T-helper 2 cell (primary cell): ENCODE data around the gene PUS10.
A peak's percentile ranks its signal among the peaks of the same experiment; 100 is the strongest.
"Not testable (repeated sequence)": the region's sequence is repeated elsewhere in the genome, so short reads cannot be mapped to it uniquely, and the experiment has no call there.

ENCODE experiments used
- DNase-seq, 5 experiments: peaks; one replicate each; pipeline versions ENCODE4 v3.0.0 to v3.0.0-alpha.2; 2012 to 2022
- total RNA-seq, 2 donors: gene quantifications; one replicate each; lab custom pipeline; 2026; lab: John Stamatoyannopoulos, UW

Gene PUS10, protein sequence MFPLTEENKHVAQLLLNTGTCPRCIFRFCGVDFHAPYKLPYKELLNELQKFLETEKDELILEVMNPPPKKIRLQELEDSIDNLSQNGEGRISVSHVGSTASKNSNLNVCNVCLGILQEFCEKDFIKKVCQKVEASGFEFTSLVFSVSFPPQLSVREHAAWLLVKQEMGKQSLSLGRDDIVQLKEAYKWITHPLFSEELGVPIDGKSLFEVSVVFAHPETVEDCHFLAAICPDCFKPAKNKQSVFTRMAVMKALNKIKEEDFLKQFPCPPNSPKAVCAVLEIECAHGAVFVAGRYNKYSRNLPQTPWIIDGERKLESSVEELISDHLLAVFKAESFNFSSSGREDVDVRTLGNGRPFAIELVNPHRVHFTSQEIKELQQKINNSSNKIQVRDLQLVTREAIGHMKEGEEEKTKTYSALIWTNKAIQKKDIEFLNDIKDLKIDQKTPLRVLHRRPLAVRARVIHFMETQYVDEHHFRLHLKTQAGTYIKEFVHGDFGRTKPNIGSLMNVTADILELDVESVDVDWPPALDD
- 3.1 to 7.7 reads per million in 2 donors for total RNA-seq

DNA sequence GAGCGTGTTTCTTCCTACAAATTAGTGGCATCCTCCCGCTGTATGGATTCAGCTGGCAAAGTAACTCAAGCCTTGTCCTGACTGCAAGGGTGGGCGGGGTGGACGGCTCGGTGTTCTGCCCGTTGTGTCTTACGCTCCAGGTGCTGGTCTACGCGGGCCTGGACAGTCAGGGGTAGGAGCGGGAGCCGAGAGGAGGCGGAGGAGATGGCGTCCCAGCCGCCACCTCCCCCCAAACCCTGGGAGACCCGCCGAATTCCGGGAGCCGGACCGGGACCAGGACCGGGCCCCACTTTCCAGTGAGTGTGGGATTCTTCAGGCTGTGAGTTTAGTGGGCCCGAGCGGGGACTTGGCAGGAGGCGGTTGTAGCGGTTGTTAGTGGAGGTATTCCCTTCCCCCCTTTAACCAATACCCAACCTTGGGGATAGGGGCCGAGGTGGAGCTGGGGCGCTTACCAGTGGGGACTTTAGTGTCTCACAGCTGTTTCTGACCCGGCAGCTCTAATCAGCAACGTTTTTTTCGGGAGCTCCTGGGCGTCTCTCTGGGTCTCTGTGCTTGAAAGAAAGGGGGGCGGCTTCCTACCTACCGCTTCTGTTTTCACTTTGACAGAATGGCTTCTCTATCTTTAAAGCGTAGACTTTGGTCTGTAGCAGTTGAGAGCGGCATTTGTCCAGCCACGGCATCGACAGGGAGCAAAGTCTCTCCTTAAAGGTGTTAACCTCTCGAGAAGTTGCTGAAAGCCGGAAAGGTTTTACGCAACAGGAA lies at the start of gene PUS10, which contains the start of gene PEX13:
Gene PUS10, minus strand, starts transcription at position 700 of the 762 bp plus-strand sequence. CDS start 6,365 bp downstream, outside the sequence.
Gene PEX13, plus strand, starts transcription at position 165 of the 762 bp plus-strand sequence. Its CDS starts 40 bp downstream, at position 205.
- DNase-seq, result peak; percentile 29 to 80 (median 59)

DNA sequence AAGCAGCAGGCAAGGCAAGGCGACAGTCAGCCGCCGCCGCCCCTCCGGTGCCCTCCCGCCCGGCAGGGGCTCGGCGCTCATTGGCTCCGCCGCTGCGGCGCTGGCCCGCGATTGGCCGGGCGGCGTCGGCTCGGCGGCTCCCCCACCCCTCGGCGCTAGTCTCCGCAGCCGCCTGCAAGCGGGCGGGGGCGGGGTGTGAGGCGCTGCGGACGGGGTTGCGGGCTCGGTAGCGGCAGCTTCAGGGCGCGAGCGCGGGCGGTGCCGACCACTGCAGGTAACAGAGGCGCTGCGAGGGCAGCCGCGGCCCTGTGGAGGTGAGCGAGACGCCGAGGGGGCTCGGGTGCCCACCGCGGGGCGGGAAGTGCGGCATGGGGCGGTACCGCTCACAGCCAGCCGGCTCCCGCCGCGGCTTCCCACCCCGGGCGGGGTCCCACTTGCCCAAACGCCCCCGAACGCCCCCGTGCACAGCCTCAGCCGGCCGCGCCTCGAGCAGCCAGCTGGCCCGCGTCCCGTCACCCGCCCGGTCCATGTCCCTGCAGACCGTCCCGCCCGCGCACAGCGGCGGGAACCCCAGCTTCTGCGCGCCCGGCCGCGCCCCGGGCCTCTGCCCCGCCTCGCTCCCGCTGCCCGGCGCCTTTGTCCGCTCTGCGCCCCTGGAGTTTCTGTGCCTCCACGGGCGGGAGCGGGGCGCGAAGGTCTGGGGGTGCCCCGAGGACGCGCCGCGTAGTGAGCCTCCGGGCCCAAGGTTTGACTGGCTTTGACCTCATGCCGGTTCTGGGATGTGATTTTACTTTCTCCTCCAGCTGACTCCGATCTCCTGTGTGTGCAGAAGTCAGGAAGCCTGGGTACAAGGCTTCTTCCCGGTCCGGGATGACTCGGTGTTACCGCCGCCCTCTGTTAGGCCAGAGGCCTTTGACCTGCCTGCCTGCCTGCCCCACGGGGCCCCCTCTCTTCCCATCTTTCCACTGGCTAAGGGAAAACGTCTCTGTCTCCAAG lies 48.0 kb upstream of the PUS10 start, which contains the start of gene SANBR:
Gene SANBR, plus strand, starts transcription at position 158 of the 996 bp plus-strand sequence. CDS start 4,480 bp downstream, outside the sequence.
- peak; percentile 77 to 92 (median 80) for DNase-seq

DNA sequence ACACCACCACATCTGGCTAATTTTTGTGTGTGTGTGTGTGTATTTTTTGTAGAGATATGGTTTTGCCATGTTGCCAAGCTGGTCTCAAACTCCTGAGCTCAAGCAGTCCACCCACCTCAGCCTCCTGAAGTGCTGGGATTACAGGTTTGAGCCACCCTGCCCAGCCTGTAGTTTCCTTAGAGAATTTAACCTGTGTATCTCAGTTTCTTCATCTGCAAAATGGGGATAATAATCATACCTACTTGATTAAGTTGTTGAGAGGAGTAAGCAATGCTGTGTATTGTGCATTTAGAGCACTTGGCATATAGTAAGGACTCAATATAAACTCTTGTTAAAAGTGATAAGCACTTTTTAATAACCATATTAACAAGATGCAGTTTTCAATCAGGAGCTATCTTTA lies 41.3 kb upstream of the PUS10 start:
- DNase-seq, result no peak

DNA sequence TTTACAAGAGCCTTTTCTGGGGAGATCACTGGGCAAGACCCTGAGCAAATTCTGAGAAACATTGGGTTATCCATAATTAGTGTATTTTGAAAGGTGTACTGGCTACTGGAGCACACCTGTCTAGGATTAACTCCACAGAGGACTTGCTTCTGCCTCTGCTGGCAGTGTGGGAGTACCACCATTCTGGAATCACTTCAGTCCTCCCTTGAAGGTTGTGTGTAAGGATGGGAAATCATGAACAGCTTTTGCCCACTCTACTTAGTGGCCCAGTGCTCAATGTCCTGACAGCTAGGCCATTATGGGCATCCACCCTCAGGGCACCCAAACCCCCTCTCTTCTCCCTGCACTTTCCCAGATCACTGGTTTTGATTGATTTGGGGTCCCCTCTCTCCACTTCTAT lies 39.5 kb upstream of the PUS10 start:
- no peak for DNase-seq

DNA sequence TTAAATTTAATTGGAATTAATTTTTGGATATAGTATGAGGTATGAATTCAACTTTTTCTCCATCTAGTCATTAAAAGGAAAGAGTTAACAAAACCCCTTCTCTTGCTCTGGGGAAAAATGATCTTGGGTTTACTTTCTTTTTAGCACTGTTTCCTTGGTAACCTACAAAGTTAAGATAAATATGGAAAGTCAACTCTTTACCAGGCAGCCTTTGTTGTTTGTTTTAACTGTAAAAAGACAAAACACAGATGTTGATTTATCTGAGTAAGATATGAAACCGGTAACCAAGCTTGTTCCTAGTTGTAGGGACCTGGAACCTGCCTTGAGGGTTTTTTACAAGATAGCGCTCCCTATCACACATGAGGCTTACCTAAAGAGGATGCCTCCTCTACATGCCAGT lies 37.5 kb upstream of the PUS10 start:
- DNase-seq, result peak in 1 of 5 experiments; percentile 38

DNA sequence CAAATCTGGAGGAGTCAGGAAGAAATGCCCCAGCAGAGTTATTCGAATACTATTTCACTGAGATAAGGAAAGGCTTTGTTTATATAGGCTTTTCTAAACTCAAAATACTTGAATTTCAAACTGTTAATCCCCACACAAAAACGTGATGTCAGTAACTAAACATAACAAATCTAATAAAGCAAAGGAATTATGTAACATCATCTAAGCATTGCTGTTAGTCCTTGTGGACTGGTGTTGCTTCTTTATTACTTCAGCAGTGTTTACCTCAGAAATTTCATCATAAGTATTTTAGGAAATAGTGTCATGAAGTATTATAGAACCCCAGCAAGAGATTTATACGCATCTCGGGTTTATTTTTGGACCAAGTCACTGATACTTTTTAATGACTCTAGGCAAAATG lies 27.9 kb upstream of the PUS10 start:
- no peak for DNase-seq

DNA sequence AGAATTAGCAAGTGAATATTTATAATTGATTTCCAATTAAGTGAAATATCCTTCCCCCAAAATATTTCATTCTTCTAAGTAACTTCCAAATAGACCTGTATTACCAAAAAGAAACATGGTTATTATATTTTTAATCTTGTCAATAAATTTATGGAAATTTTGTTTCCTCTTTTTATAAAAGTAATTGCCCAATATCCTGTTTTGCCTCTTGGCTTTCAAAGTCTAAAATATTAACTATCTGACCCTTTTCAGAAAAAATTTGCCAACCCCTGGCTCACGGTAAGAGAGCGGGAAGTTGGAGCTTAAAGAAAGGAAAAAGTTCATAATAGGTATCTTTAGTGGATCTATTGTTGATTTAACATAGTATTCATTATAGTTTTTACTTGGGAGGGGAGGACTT lies 27.2 kb upstream of the PUS10 start:
- DNase-seq, result no peak

DNA sequence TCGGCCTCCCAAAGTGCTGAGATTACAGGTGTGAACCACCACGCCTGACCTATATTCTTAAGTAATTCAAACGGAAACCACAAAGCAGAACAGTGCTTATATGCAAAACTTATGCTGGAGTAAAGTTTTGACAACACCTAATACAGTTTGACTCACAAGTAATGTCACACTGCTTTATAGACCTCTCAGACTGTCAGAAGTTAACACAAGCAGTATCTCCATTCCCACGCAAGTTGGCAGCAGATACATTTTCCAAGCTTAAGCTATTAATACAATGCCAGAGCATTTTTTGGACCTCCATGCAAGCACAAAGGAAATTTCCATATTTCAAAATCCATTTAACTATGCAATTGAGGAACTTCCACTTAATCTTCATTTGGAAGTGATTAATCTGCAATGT lies 26.6 kb upstream of the PUS10 start:
- DNase-seq, result peak in 1 of 5 experiments; percentile 46

DNA sequence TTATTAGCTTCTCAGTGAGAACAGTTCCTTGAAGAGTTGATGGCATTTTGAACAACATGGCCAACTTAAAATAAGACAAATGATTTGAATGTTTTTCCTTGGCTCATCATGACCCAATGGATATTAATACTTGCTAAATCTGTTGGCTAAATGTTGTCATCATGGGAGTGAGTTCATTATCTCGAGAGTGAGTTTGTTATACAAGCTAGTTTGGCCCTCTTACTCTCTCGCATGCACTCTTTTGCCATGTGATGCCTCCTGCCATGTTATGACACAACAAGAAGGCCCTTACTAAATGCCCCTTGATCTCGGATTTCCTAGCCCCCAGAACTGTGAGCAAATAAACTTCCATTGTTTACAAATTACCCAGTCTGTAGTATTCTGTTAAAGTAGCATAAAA lies 24.8 kb upstream of the PUS10 start:
- DNase-seq, result no peak

DNA sequence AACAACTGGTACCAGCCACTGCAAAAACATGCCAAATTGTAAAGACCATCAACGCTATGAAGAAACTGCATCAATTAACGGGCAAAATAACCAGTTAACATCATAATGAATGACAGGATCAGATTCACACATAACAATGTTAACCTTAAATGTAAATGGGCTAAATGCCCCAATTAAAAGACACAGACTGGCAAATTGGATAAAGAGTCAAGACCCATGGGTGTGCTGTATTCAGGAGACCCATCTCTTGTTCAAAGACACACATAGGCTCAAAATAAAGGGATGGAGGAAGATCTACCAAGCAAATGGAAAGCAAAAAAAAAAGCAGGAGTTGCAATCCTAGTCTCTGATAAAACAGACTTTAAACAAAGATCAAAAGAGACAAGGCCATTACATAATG lies 18.6 kb upstream of the PUS10 start:
- not testable (repeated sequence) for DNase-seq

DNA sequence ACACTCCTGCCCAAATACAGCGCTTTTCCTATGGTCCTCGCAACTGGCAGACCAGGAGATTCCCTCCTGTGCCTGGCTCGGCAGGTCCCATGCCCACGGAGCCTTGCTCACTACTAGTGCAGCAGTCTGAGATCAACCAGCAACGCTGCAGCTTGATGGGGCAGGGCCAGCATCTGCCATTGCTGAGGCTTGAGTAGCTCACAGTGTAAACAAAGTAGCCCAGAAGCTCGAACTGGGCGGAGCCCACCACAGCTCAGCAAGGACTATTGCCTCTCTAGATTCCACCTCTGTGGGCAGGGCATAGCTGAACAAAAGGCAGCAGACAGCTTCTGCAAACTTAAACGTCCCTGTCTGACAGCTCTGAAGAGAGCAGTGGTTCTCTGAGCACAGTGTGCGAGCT lies 16.5 kb upstream of the PUS10 start:
- not testable (repeated sequence) for DNase-seq

DNA sequence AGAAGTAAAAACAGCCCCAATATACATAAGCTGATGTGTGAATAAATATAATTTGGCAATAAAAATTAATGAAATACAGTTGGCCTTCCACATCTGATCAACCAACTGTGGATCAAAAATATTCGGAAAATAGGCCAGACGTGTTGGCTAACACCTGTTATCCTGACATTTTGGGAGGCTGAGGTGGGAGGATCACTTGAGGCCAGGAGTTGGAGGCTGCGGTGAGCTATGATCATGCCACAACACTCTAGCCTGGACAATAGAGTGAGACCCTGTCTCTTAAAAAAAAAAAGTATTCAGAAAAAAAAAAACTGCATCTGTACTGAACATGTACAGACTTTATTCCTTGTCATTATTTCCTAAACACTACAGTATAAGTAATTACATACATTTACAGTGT lies 11.5 kb upstream of the PUS10 start:
- no peak for DNase-seq

DNA sequence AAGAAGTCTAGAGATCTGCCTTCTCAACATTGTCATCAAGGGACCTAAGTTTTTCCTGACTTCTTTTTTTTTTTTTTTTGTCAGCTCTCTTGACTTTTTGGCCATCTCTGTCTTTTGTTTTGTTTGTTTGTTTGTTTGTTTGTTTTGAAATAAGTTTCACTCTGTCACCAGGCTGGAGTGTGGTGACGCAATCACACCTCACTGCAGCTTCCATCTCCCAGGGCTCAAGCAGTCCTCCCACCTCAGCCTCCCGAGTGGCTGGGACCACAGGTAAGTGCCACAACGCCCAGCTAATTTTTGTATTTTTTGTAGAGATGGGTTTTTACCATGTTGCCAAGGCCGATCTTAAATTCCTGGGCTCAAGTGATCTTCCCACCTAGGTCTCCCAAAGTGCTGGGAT lies 5.6 kb upstream of the PUS10 start:
- DNase-seq, result no peak

DNA sequence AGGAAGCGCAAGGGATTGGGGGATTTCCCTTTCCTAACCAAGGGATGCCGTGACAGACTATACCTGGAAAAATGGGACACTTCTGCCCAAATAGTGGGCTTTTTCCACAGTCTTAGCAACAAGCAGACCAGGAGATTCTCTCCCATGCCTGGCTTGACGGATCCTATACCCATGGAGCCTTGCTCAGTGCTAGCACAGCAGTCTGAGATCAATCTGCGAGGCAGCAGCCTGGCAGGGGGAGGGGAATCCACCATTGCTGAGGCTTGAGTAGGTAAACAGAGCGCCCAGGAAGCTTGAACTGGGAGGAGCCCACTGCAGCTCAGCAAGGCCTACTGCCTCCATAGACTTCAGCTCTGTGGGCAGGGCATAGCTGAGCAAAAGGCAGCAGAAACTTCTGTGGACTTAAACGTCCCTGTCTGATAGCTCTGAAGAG lies 3.2 kb upstream of the PUS10 start:
- no peak for DNase-seq

DNA sequence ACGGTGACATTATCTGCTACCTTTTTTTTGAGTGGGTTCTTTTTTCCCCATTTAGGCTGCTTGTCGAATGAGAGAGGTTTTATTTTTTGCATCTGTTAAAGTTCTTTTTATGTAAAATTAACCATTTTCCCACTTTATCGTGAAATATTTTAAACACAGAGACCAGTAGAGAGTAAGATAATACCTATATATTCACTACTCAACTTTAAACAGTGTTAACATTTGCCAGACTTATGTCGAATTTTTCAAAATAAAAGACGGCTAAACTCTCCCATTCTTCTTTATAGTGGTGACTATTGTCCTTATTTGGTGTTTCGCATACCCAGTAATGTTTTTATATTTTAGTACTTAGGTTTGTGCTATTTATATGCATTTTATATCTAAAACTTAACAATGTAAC lies 743 bp upstream of the PUS10 start:
- no peak for DNase-seq

DNA sequence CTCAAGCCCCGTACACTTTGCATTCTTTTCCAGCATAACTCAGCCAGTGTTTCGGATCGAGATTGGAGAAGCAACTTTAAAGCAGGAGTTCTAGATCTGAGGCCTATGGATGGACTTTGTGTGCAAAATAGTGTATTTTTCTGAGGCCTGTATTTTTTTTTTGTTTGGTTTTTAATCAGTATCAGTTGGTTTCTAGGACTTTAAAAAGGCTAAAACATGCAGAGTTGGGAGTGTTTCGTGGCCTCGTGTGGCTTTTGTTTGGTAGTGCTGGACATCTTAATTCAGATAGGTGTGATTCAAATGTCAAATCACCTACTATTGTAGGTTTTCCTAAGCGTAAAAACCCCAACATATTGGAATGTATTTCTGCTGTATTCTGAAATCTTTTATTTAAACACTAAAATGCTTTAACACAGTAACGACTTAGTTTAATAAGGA lies 282 bp upstream of the PUS10 start:
- peak in 1 of 5 experiments; percentile 4 for DNase-seq

DNA sequence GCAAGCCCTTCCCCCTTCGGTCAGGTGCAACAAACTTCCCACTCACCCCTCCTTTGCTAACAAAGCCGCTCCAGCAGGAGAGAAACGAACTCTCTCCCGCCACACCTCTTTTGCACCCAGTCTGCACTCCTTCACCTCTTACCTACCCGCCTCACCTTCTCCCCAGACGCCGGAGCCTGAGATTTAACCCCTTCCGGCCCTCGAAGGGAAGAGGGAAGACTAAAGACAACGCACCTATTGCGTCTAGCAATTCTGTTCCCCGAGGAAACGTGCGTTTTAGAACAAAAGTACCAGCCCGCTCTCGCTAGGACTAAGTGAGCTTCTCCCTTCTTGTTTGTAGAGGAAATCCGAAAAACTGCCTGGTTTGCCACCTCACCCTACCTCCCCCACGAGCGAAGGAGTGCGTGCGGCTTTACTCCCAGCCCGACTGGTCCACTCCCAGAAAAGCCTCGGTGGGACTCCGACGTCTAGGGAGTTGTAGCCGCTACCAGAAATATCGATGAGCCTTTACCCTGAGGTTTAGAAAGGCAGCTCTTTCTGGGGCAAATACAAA lies 976 bp downstream of the PUS10 start:
- DNase-seq, result peak; percentile 37 to 86 (median 52)

DNA sequence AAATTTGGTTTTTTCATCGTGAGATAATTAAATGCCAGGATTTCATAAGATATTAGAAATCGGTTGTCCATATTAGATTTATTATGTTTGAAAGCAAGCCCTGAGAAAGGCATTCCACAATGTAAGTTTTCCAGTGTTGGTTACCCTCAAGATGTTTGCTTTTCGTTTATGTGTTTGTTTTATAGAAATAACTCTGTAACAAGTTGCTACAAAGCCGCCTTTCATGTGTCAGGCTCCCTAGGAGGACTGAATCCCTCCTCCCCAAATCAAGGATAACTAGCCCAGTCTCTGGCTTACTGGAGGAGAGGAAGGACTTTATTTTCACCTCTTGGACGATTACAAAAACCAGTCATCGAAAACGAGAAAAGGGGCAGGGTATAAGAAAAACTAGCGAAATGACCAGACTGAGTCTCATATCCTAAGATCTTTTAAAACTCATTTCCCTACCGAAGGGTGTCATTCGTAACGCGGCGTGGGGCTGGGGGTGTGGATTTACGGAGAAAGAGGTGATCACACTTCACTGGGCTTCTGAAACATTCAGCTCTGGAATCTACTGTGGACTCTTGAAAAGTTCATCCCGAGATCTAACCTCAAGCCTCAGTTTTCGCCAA lies 1.6 kb downstream of the PUS10 start:
- DNase-seq, result peak in 3 of 5 experiments; percentile 2 to 43 (median 28)

DNA sequence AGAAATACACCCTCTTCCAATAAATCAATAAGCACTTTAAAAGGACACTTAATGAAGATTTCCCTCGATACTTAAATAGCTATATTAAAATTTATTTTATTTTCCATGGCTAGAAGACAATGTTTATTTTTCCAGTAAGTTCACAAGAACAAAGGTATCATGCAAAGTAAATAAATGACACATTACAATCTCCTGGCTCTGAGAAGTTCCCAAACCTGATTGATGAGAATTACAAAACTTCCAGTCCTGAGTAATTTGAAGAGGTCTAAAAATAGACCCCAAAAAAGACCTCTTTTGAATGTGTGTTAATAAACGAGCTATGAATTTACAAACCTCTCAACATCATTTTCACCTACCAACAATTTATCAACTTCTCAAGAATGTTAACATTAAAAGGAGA lies 2.1 kb downstream of the PUS10 start:
- DNase-seq, result no peak

DNA sequence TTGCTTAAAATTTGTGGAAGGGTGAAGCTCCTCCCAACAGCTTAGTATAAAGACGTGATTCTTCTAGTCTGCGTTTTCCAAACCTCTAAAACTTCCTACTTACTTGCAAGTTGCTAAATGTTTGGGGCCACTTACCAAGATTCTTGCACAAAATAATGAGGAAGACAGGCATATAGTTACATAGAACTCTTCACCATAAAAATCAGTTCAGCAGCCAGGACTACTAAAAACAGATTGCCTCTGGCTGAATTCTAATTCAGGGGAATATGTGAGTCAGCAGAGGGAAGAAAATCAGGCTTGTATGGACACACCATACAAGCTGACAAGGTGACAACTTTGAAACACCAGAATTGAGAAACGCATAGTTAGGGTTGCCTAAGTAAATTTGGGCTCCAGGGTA lies 3.3 kb downstream of the PUS10 start:
- DNase-seq, result no peak

DNA sequence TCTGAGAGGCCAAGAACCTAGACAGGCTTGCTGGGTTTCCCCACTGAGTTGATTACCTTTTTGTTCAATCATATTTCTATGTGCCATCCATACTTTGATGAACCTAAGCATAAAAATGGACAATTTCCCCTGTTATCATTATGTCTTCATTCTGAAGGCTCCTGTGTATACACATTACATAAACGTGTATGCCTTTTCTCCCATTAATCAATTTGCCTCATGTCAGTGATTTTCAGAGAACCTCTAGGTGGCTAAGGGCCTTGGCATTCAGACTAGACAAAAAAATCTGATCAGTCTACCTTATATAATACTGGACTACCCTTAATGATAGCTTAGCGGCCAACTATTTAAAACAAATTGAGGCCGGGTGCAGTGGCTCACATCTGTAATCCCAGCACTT lies 4.7 kb downstream of the PUS10 start:
- DNase-seq, result no peak
